Transverse colon (tissue), 3 donors: ENCODE measurements around the gene TBCD.

Source experiments
- CTCF ChIP-seq, 5 experiments: fragments of 200-600 bp in 3 of 5; fragments of 450-650 bp in 2 of 5; sonication (generic) in 3 of 5; IDR thresholded peaks; 1 replicate in 2 of 5; 2 replicates in 3 of 5; pipeline ENCODE4 v1.5.1; 2016 to 2017; ENCODE audit warnings: antibody characterized with exemption in 5 of 5, inconsistent platforms in 3 of 5, mild to moderate bottlenecking in 2 of 5, moderate library complexity in 1 of 5
- EP300 ChIP-seq: sonication (generic); formaldehyde crosslinking; IDR thresholded peaks from one replicate; pipeline ENCODE4 v1.6.1; 2017; ENCODE audit warnings: antibody characterized with exemption, low read depth

- TF ChIP-seq EP300 (no peak), CTCF (IDR thresholded peaks at IDR 0.05) (no peak)
These were observed 83.3 kb downstream of the TBCD start for GRCh38 chr17:82835122-82835521.
